ENCODE measurements around the gene ZCCHC17. TPM values are rescaled to one million over a fixed set of nuclear protein-coding genes. Genes with fewer than 3 reads are reported as not detected.
"Not testable (repeated sequence)": the region's sequence is repeated elsewhere in the genome, so short reads cannot be mapped to it uniquely, and the experiment has no call there.

ZCCHC17 gene
- total RNA-seq, result 10 to 100 TPM; 35.3 to 37.8 TPM

- no peak within 1 kb of the TSS for H3K27ac Mint-ChIP-seq
- H3K9me3 Mint-ChIP-seq, result peaks cover 2% of the 10 kb centered on the region
These were observed at the start of gene ZCCHC17, which contains the start of gene SNRNP40 for GRCh38 chr1:31296486-31297276. Gene ZCCHC17, plus strand, starts transcription at chr1:31297032. Its CDS starts 13,067 bp downstream, at chr1:31310099. Gene SNRNP40, minus strand, starts transcription at chr1:31296788. Its CDS starts 37 bp downstream, at chr1:31296751.

GRCh38 chr1:31248276-31248675 is 48.6 kb upstream of the ZCCHC17 start:
- H3K27ac Mint-ChIP-seq, result no peak overlapping the region
- no peaks in the 10 kb centered on the region for H3K9me3 Mint-ChIP-seq
- H3K36me3 Mint-ChIP-seq, result no peaks in the 10 kb centered on the region
- H3K27me3 Mint-ChIP-seq, result peaks cover 0 to 2% of the 10 kb centered on the region in 2 donors
- no peak for DNase-seq (ENCODE audit: low spot score)
- no peaks in the 10 kb centered on the region for H3K4me1 Mint-ChIP-seq (ENCODE audit: low read depth in 2 of 2)
- ATAC-seq, result no peak
- H3K4me3 Mint-ChIP-seq, result no peak overlapping the region

More at GRCh38 chr1:31296486-31297276, at the start of gene ZCCHC17, which contains the start of gene SNRNP40:
- ATAC-seq (peak; percentile 97), DNase-seq (ENCODE audit: low spot score) (peak; percentile 96)
- H3K27me3 Mint-ChIP-seq, result no peaks in the 10 kb centered on the region
- H3K36me3 Mint-ChIP-seq, result peaks cover 32% of the 10 kb centered on the region
- no peak within 1 kb of the TSS for H3K4me3 Mint-ChIP-seq
- H3K4me1 Mint-ChIP-seq (ENCODE audit: low read depth in 2 of 2), result peaks cover 0 to 41% of the 10 kb centered on the region in 2 donors

- DNase-seq (ENCODE audit: low spot score) (no peak), ATAC-seq (no peak)
- no peak overlapping the region for H3K27ac Mint-ChIP-seq
- H3K27me3 Mint-ChIP-seq, result no peaks in the 10 kb centered on the region
- no peaks in the 10 kb centered on the region for H3K9me3 Mint-ChIP-seq
- no peaks in the 10 kb centered on the region for H3K4me1 Mint-ChIP-seq (ENCODE audit: low read depth in 2 of 2)
- no peak overlapping the region for H3K4me3 Mint-ChIP-seq
- H3K36me3 Mint-ChIP-seq, result no peaks in the 10 kb centered on the region
These were observed 47.0 kb upstream of the ZCCHC17 start for GRCh38 chr1:31249854-31250253.

- H3K27me3 Mint-ChIP-seq, result no peaks in the 10 kb centered on the region
- H3K9me3 Mint-ChIP-seq, result no peaks in the 10 kb centered on the region
- H3K27ac Mint-ChIP-seq, result no peak overlapping the region
- DNase-seq (ENCODE audit: low spot score) (no peak), ATAC-seq (no peak)
- no peak overlapping the region for H3K4me3 Mint-ChIP-seq
- H3K4me1 Mint-ChIP-seq (ENCODE audit: low read depth in 2 of 2), result no peaks in the 10 kb centered on the region
- peaks cover 16% of the 10 kb centered on the region for H3K36me3 Mint-ChIP-seq
These were observed 39.6 kb upstream of the ZCCHC17 start for GRCh38 chr1:31257213-31257612.

GRCh38 chr1:31258581-31258980 is 38.3 kb upstream of the ZCCHC17 start:
- no peaks in the 10 kb centered on the region for H3K9me3 Mint-ChIP-seq
- DNase-seq (ENCODE audit: low spot score) (no peak), ATAC-seq (no peak)
- H3K4me1 Mint-ChIP-seq (ENCODE audit: low read depth in 2 of 2), result no peaks in the 10 kb centered on the region
- no peaks in the 10 kb centered on the region for H3K27me3 Mint-ChIP-seq
- H3K4me3 Mint-ChIP-seq, result no peak overlapping the region
- H3K36me3 Mint-ChIP-seq, result peaks cover 16% of the 10 kb centered on the region
- H3K27ac Mint-ChIP-seq, result no peak overlapping the region

GRCh38 chr1:31259746-31260145 is 37.1 kb upstream of the ZCCHC17 start:
- Mint-ChIP-seq H3K9me3 (no peaks in the 10 kb centered on the region), H3K27ac (no peak overlapping the region), H3K4me3 (no peak overlapping the region), H3K27me3 (no peaks in the 10 kb centered on the region), H3K4me1 (ENCODE audit: low read depth in 2 of 2) (no peaks in the 10 kb centered on the region), H3K36me3 (peaks cover 21% of the 10 kb centered on the region)
- DNase-seq (ENCODE audit: low spot score), result no peak
- ATAC-seq, result no peak

- no peak overlapping the region for H3K4me3 Mint-ChIP-seq
- no peak overlapping the region for H3K27ac Mint-ChIP-seq
- ATAC-seq (no peak), DNase-seq (ENCODE audit: low spot score) (no peak)
- no peaks in the 10 kb centered on the region for H3K9me3 Mint-ChIP-seq
- peaks cover 25% of the 10 kb centered on the region for H3K36me3 Mint-ChIP-seq
- H3K27me3 Mint-ChIP-seq, result no peaks in the 10 kb centered on the region
- H3K4me1 Mint-ChIP-seq (ENCODE audit: low read depth in 2 of 2), result no peaks in the 10 kb centered on the region
These were observed 34.9 kb upstream of the ZCCHC17 start for GRCh38 chr1:31261916-31262315.

- H3K4me3 Mint-ChIP-seq; H3K27me3 Mint-ChIP-seq; H3K9me3 Mint-ChIP-seq; H3K27ac Mint-ChIP-seq; H3K4me1 Mint-ChIP-seq (ENCODE audit: low read depth in 2 of 2); DNase-seq (ENCODE audit: low spot score); ATAC-seq: not testable (repeated sequence)
- peaks cover 26% of the 10 kb centered on the region for H3K36me3 Mint-ChIP-seq
These were observed 34.4 kb upstream of the ZCCHC17 start for GRCh38 chr1:31262393-31262792.

- Mint-ChIP-seq H3K27ac (no peak overlapping the region), H3K4me1 (ENCODE audit: low read depth in 2 of 2) (no peaks in the 10 kb centered on the region), H3K9me3 (no peaks in the 10 kb centered on the region), H3K4me3 (no peak overlapping the region), H3K36me3 (peaks cover 20% of the 10 kb centered on the region), H3K27me3 (no peaks in the 10 kb centered on the region)
- ATAC-seq, result no peak
- DNase-seq (ENCODE audit: low spot score), result no peak
These were observed 33.4 kb upstream of the ZCCHC17 start for GRCh38 chr1:31263408-31263807.

GRCh38 chr1:31264790-31265386 is 31.9 kb upstream of the ZCCHC17 start:
- Mint-ChIP-seq H3K27me3 (no peaks in the 10 kb centered on the region), H3K4me1 (ENCODE audit: low read depth in 2 of 2) (no peaks in the 10 kb centered on the region), H3K27ac (no peak overlapping the region), H3K4me3 (no peak overlapping the region), H3K36me3 (peaks cover 23% of the 10 kb centered on the region), H3K9me3 (no peaks in the 10 kb centered on the region)
- DNase-seq (ENCODE audit: low spot score), result no peak
- no peak for ATAC-seq

- no peak overlapping the region for H3K4me3 Mint-ChIP-seq
- H3K27ac Mint-ChIP-seq, result no peak overlapping the region
- H3K27me3 Mint-ChIP-seq, result no peaks in the 10 kb centered on the region
- DNase-seq (ENCODE audit: low spot score), result no peak
- H3K36me3 Mint-ChIP-seq, result peaks cover 31% of the 10 kb centered on the region
- H3K9me3 Mint-ChIP-seq, result no peaks in the 10 kb centered on the region
- peaks cover 0 to 4% of the 10 kb centered on the region in 2 donors for H3K4me1 Mint-ChIP-seq (ENCODE audit: low read depth in 2 of 2)
- ATAC-seq, result no peak
These were observed 30.3 kb upstream of the ZCCHC17 start for GRCh38 chr1:31266547-31266946.

GRCh38 chr1:31272369-31272768 is 24.5 kb upstream of the ZCCHC17 start:
- Mint-ChIP-seq H3K4me3 (no peak overlapping the region), H3K27me3 (no peaks in the 10 kb centered on the region), H3K9me3 (no peaks in the 10 kb centered on the region), H3K27ac (no peak overlapping the region), H3K4me1 (ENCODE audit: low read depth in 2 of 2) (peaks cover 0 to 4% of the 10 kb centered on the region in 2 donors), H3K36me3 (peaks cover 27% of the 10 kb centered on the region)
- DNase-seq (ENCODE audit: low spot score) (no peak), ATAC-seq (no peak)

GRCh38 chr1:31273619-31274018 is 23.2 kb upstream of the ZCCHC17 start:
- no peak overlapping the region for H3K27ac Mint-ChIP-seq
- H3K9me3 Mint-ChIP-seq, result no peaks in the 10 kb centered on the region
- DNase-seq (ENCODE audit: low spot score) (no peak), ATAC-seq (no peak)
- H3K4me1 Mint-ChIP-seq (ENCODE audit: low read depth in 2 of 2), result peaks cover 3 to 6% of the 10 kb centered on the region in 2 donors
- no peak overlapping the region for H3K4me3 Mint-ChIP-seq
- no peaks in the 10 kb centered on the region for H3K27me3 Mint-ChIP-seq
- H3K36me3 Mint-ChIP-seq, result peaks cover 33% of the 10 kb centered on the region

- H3K9me3 Mint-ChIP-seq; ATAC-seq; DNase-seq (ENCODE audit: low spot score); H3K4me3 Mint-ChIP-seq; H3K27me3 Mint-ChIP-seq; H3K27ac Mint-ChIP-seq: not testable (repeated sequence)
- peaks cover 5 to 11% of the 10 kb centered on the region in 2 donors for H3K4me1 Mint-ChIP-seq (ENCODE audit: low read depth in 2 of 2)
- H3K36me3 Mint-ChIP-seq, result peaks cover 41% of the 10 kb centered on the region
These were observed 14.4 kb upstream of the ZCCHC17 start for GRCh38 chr1:31282426-31282825.

All from natural killer cell treated with Interleukin-12 subunit alpha and Interleukin-12 subunit beta and Interleukin-15 and Interleukin-18, amount 100 ng/mL, for 72 hours (primary cell).